Endothelial cell of umbilical vein (primary cell): ENCODE results near the gene ROBO2. TPM values are rescaled to one million over a fixed set of nuclear protein-coding genes. Genes with fewer than 3 reads are reported as not detected.

Experiments
- BruUV-seq: library from RNA; stranded (reverse); fragments of 400-500 nt; replicated peaks from 2 replicates; lab custom pipeline; 2021; lab: Mats Ljungman, UMichigan
- CTCF ChIA-PET: fragments of 300-600, 350-600 bp; sonication (Branson Sonifier 250); formaldehyde crosslinking; loops from one replicate; lab custom pipeline; 2021; ENCODE audit warnings: antibody characterized with exemption, inconsistent platforms; lab: Charles Lee
- POLR2A ChIA-PET: fragments of 300-600, 350-600 bp; sonication (Branson Sonifier 250); formaldehyde crosslinking; loops from one replicate; lab custom pipeline; 2021; ENCODE audit warnings: antibody characterized with exemption, inconsistent platforms; lab: Charles Lee
- DNase-seq: peaks from one replicate; pipeline ENCODE4 v3.0.0-alpha.2; 2011; ENCODE audit warnings: low read depth, low spot score
- FAIRE-seq: peaks from 2 replicates; lab custom pipeline; 2011; peaks lifted over from hg19 to GRCh38; lab: Jason Lieb, UNC
- H2AFZ ChIP-seq: 2 replicates; pipeline ENCODE4 v1.6.0; 2012; ENCODE audit warnings: low read depth, low read length, control low read depth, inconsistent platforms
- H3K27ac ChIP-seq: 2 replicates; pipeline ENCODE4 v1.5.1; 2011; ENCODE audit warnings: low read depth, mild to moderate bottlenecking, control low read depth, low read length, moderate library complexity; ENCODE audit not compliant: insufficient read depth
- H3K27me3 ChIP-seq, 2 experiments: 2 replicates each; pipeline versions ENCODE4 v1.6.0 to v1.6.1; 2011; ENCODE audit warnings: low read length in 2 of 2, mixed read lengths in 1 of 2; ENCODE audit not compliant: control insufficient read depth in 2 of 2, insufficient read depth in 2 of 2
- H3K36me3 ChIP-seq, 2 experiments: 2 replicates in 1 of 2; 3 replicates in 1 of 2; pipeline ENCODE4 v1.5.1; 2011; ENCODE audit warnings: low read length in 2 of 2, mild to moderate bottlenecking in 1 of 2, moderate library complexity in 1 of 2; ENCODE audit not compliant: control insufficient read depth in 2 of 2, insufficient read depth in 2 of 2; ENCODE audit errors: extremely low read depth in 1 of 2
- H3K4me1 ChIP-seq: 3 replicates; pipeline ENCODE4 v1.5.1; 2011; ENCODE audit warnings: mild to moderate bottlenecking, low read length; ENCODE audit not compliant: control insufficient read depth, insufficient read depth; ENCODE audit errors: extremely low read depth
- H3K4me2 ChIP-seq: 2 replicates; pipeline ENCODE4 v1.6.1; 2011; ENCODE audit warnings: low read length, control low read depth, mixed read lengths; ENCODE audit not compliant: insufficient read depth
- H3K4me3 ChIP-seq, 3 experiments: fragments of 200-600 bp in 1 of 3; sonication (generic), shearing (Covaris generic) in 1 of 3; replicated peaks in 1 of 3; 2 replicates each; pipeline ENCODE4 v1.5.1; 2011 to 2016; ENCODE audit warnings: control low read depth in 3 of 3, low read length in 3 of 3, mild to moderate bottlenecking in 2 of 3, inconsistent platforms in 1 of 3, low read depth in 1 of 3, moderate library complexity in 1 of 3; ENCODE audit not compliant: insufficient read depth in 1 of 3
- H3K79me2 ChIP-seq: 2 replicates; pipeline ENCODE4 v1.6.0; 2012; ENCODE audit warnings: low read length, inconsistent platforms; ENCODE audit not compliant: control insufficient read depth, insufficient read depth
- H3K9ac ChIP-seq: replicated peaks from 2 replicates; pipeline ENCODE3; 2011; ENCODE audit warnings: low read length, control low read depth; ENCODE audit not compliant: insufficient read depth; ENCODE audit errors: extremely low read depth
- H3K9me1 ChIP-seq: replicated peaks from 3 replicates; pipeline ENCODE4 v1.6.0; 2011; ENCODE audit warnings: mild to moderate bottlenecking, low read length; ENCODE audit not compliant: control insufficient read depth, insufficient read depth; ENCODE audit errors: extremely low read depth
- H3K9me3 ChIP-seq: replicated peaks from 2 replicates; pipeline ENCODE4 v1.5.1; 2012; ENCODE audit warnings: low read length, inconsistent platforms; ENCODE audit not compliant: control insufficient read depth, insufficient read depth
- H4K20me1 ChIP-seq: replicated peaks from 2 replicates; pipeline ENCODE3; 2011; ENCODE audit warnings: mild to moderate bottlenecking, low read length; ENCODE audit not compliant: control insufficient read depth, insufficient read depth; ENCODE audit errors: extremely low read depth
- EZH2 ChIP-seq: IDR thresholded peaks from 2 replicates; pipeline ENCODE4 v1.6.1; 2012; ENCODE audit warnings: borderline replicate concordance, low read depth, mild to moderate bottlenecking, moderate library complexity, low read length, inconsistent platforms; ENCODE audit not compliant: severe bottlenecking
- GATA2 ChIP-seq: IDR thresholded peaks from 2 replicates; pipeline ENCODE4 v1.7.0; 2011; ENCODE audit warnings: low read depth, mild to moderate bottlenecking, moderate library complexity, mixed read lengths, low read length; ENCODE audit not compliant: insufficient read length, insufficient read depth
- JUN ChIP-seq: IDR thresholded peaks from 2 replicates; pipeline ENCODE4 v1.6.1; 2011; ENCODE audit warnings: borderline replicate concordance, low read depth; ENCODE audit not compliant: insufficient read length, insufficient read depth
- MYC ChIP-seq: IDR thresholded peaks from one replicate; pipeline ENCODE4 v1.6.1; 2011; ENCODE audit warnings: mild to moderate bottlenecking, low read depth, low read length
- POLR2A ChIP-seq: IDR thresholded peaks from 2 replicates; pipeline ENCODE4 v1.6.1; 2012; ENCODE audit warnings: low read depth, mild to moderate bottlenecking, control low read depth, low read length
- POLR2AphosphoS5 ChIP-seq: IDR thresholded peaks from 2 replicates; pipeline ENCODE4 v1.6.1; 2012; ENCODE audit warnings: low read depth, mild to moderate bottlenecking, control low read depth, low read length, moderate library complexity; ENCODE audit not compliant: insufficient read depth
- dilution Hi-C: fragments of 300-500 bp; cut with MboI; formaldehyde crosslinking; loops from one replicate; pipeline ENCODE4 v1.15.0; 2019; ENCODE audit warnings: low sequenced_read_pairs; ENCODE audit not compliant: extremely low pct_ligation_motif_present
- intact Hi-C: fragments of 100-400 bp; cut with micrococcal nuclease; formaldehyde crosslinking; loops from one replicate; pipeline ENCODE4 v1.10.0; 2022
- polyA plus RNA-seq, 4 experiments: library from polyadenylated mRNA; depleted of rRNA in 3 of 4; stranded (reverse) in 3 of 4; unstranded in 1 of 4; fragments of >200 nt; gene quantifications; 2 replicates each; pipeline versions ENCODE4 v1.2.1 to v1.2.3, GENCODE V29; 2011 to 2012; ENCODE audit warnings: missing spikeins in 1 of 4
- total RNA-seq: library from RNA; stranded (reverse); gene quantifications from 2 replicates; pipeline ENCODE4 v1.2.3, GENCODE V29; 2021
- TF ChIP-seq, protein P1 (sequence below), 2 donors: IDR thresholded peaks; 1 replicate in 1 of 2; 2 replicates in 1 of 2; pipeline ENCODE4 v1.5.1; 2011; ENCODE audit warnings: low read length in 2 of 2, mild to moderate bottlenecking in 2 of 2, moderate library complexity in 2 of 2, control low read depth in 1 of 2, inconsistent platforms in 1 of 2, low read depth in 1 of 2; ENCODE audit not compliant: insufficient read depth in 1 of 2; ENCODE audit errors: extremely low read depth in 1 of 2
- TF ChIP-seq, protein P2 (sequence below): IDR thresholded peaks from 2 replicates; pipeline ENCODE4 v1.6.1; 2011; ENCODE audit not compliant: insufficient read depth, insufficient read length

ROBO2 gene
- total and polyA plus RNA-seq, 2 donors (not counting 3 experiments of a cell fraction or from before 2014, with no cell fraction given) = not detected

DNA sequence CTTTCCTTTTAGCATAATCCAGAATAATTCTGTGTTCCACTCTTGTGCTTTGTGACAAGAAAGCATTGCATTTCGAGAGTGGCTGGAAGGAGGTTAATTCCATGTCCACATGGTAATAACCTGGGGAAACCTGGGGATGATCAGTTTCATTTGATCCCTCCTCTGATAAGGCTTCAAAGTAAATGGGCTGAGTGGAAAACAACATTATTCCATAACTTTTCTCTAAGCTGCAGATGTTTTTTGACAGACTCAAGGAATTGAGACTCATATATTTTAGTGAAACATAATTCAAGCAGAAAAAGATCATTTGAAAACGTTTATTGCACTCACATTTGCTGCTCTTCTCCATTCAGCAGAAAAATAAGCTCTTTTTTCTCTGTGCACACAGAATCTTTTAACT is 44.6 kb downstream of the ROBO2 start:
- Histone ChIP-seq H4K20me1 (no peaks in the 10 kb centered on the region), H3K4me2 (no peak overlapping the region), H3K4me3 (no peak overlapping the region), H3K9me3 (no peaks in the 10 kb centered on the region), H3K27ac (no peak overlapping the region), H3K9me1 (no peaks in the 10 kb centered on the region), H3K4me1 (no peaks in the 10 kb centered on the region), H3K9ac (no peak overlapping the region), H2AFZ (no peak overlapping the region), H3K36me3 (no peaks in the 10 kb centered on the region), H3K79me2 (no peaks in the 10 kb centered on the region), H3K27me3 (no peaks in the 10 kb centered on the region)
- BruUV-seq = no TSS peak
- dilution Hi-C loops (no loop called here), intact Hi-C loops (no loop called here)
- ChIA-PET CTCF (no interaction called here), POLR2A (no interaction called here)
- FAIRE-seq (no peak), DNase-seq (no peak)
- TF ChIP-seq JUN (no peak), EZH2 (no peak), GATA2 (no peak), MYC (no peak), POLR2A (no peak), POLR2AphosphoS5 (no peak)
- TF ChIP-seq, protein P1, sequence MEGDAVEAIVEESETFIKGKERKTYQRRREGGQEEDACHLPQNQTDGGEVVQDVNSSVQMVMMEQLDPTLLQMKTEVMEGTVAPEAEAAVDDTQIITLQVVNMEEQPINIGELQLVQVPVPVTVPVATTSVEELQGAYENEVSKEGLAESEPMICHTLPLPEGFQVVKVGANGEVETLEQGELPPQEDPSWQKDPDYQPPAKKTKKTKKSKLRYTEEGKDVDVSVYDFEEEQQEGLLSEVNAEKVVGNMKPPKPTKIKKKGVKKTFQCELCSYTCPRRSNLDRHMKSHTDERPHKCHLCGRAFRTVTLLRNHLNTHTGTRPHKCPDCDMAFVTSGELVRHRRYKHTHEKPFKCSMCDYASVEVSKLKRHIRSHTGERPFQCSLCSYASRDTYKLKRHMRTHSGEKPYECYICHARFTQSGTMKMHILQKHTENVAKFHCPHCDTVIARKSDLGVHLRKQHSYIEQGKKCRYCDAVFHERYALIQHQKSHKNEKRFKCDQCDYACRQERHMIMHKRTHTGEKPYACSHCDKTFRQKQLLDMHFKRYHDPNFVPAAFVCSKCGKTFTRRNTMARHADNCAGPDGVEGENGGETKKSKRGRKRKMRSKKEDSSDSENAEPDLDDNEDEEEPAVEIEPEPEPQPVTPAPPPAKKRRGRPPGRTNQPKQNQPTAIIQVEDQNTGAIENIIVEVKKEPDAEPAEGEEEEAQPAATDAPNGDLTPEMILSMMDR (IDR thresholded peaks at IDR 0.05; ENCODE audit: extremely low read depth in 1 of 2, insufficient read depth in 1 of 2, low read depth in 1 of 2, low read length in 2 of 2) = no peak
- TF ChIP-seq, protein P2, sequence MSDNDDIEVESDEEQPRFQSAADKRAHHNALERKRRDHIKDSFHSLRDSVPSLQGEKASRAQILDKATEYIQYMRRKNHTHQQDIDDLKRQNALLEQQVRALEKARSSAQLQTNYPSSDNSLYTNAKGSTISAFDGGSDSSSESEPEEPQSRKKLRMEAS = no peak
